Adrenal gland (tissue), 12 donors: ENCODE measurements around the gene NOXA1. TPM values are rescaled to one million over a fixed set of nuclear protein-coding genes. Genes with fewer than 3 reads are reported as not detected.

Experiments used
- DNase-seq, 7 donors: peaks; one replicate each; pipeline ENCODE4 v3.0.0-alpha.2; 2019 to 2020
- H3K27ac ChIP-seq, 5 donors: fragments of 200-600 bp; sonication (generic) in 4 of 5; 1 replicate in 3 of 5; 2 replicates in 2 of 5; pipeline versions ENCODE4 v1.5.1 to v1.8.0; 2016 to 2020; ENCODE audit warnings: mild to moderate bottlenecking in 1 of 5
- H3K27me3 ChIP-seq: fragments of 200-600 bp; 2 replicates; pipeline ENCODE4 v1.8.0; 2021
- H3K36me3 ChIP-seq, 2 donors: fragments of 200-600 bp; replicated peaks in 1 of 2; 1 replicate in 1 of 2; 2 replicates in 1 of 2; pipeline versions ENCODE4 v1.5.1 to v1.8.0; 2018 to 2022
- H3K4me1 ChIP-seq, 2 donors: fragments of 200-600 bp; replicated peaks in 1 of 2; 1 replicate in 1 of 2; 2 replicates in 1 of 2; pipeline versions ENCODE4 v1.5.1 to v1.8.0; 2018 to 2021
- H3K4me3 ChIP-seq, 4 donors: fragments of 200-600 bp; sonication (generic) in 3 of 4; one replicate each; pipeline ENCODE4 v1.5.1; 2016 to 2018
- H3K9me3 ChIP-seq, 3 donors: fragments of 200-600 bp; sonication (generic) in 1 of 3; replicated peaks in 1 of 3; 1 replicate in 2 of 3; 2 replicates in 1 of 3; pipeline versions ENCODE4 v1.5.1 to v1.8.0; 2016 to 2021
- CTCF ChIP-seq, 6 experiments: fragments of 450-650 bp in 4 of 6; fragments of 200-600 bp in 2 of 6; sonication (generic) in 1 of 6; IDR thresholded peaks; 1 replicate in 5 of 6; 2 replicates in 1 of 6; pipeline versions ENCODE4 v1.5.1 to v1.8.0; 2016 to 2021; ENCODE audit warnings: antibody characterized with exemption in 6 of 6, mild to moderate bottlenecking in 2 of 6, moderate library complexity in 1 of 6
- POLR2A ChIP-seq, 2 donors: fragments of 450-650 bp; IDR thresholded peaks; one replicate each; pipeline ENCODE4 v1.6.1; 2017; ENCODE audit warnings: antibody characterized with exemption in 2 of 2, mild to moderate bottlenecking in 2 of 2, moderate library complexity in 1 of 2
- WGBS, 4 donors: extraction: QIAGEN DNeasy Blood & Tissue Kit in 2 of 4; methylation state at CpG; one replicate each; pipeline versions ENCODE4 v1.1.5 to v1.1.7; 2013 to 2017; 5-methylcytosine and 5-hydroxymethylcytosine counted together
- intact Hi-C, 2 donors: fragments of 100-400 bp; cut with DNase I; formaldehyde crosslinking; loops; one replicate each; pipeline versions ENCODE4 v1.14.1 to v1.15.0; 2022 to 2023
- polyA plus RNA-seq, 3 donors: library from polyadenylated mRNA; stranded (reverse); fragments of 200-250 nt in 2 of 3; fragments of 350-450 nt in 1 of 3; fragmentation: Illumina TruSeq in 1 of 3; extraction: RNeasy Lipid Tissue Mini Kit (QIAGEN cat#74804) in 1 of 3; gene quantifications; one replicate each; pipeline ENCODE4 v1.2.3, GENCODE V29; 2013 to 2014
- total RNA-seq, 9 donors: library from RNA; depleted of rRNA in 4 of 9; stranded (reverse); fragments of >200 nt in 4 of 9; fragments of 120-200 nt in 1 of 9; fragmentation: NEBNext Ultra II Directional in 1 of 9; extraction: Animal tissue kit (Norgen Biotek cat#: 25700) in 1 of 9; gene quantifications; one replicate each; pipeline versions ENCODE4 v1.1.0 to v1.2.4, GENCODE V29; 2013 to 2023
- donor health status: healthy with polysubstance abuse.
- donor health status: Bipolar disorder and iron deficiency.
- donor health status: DM: yes; HTN: yes; CAD: no.
- donor health status: DM: no; HTN: no; CAD: no.
- donor health status: DM: no; HTN: no; CAD: no.
- donor health status: DM: yes; HTN: yes; CAD: no.

The NOXA1 gene
- total and polyA plus RNA-seq, 12 donors, result 2.9 to 50.7 (median 9.4) TPM; not detected in 1

DNA sequence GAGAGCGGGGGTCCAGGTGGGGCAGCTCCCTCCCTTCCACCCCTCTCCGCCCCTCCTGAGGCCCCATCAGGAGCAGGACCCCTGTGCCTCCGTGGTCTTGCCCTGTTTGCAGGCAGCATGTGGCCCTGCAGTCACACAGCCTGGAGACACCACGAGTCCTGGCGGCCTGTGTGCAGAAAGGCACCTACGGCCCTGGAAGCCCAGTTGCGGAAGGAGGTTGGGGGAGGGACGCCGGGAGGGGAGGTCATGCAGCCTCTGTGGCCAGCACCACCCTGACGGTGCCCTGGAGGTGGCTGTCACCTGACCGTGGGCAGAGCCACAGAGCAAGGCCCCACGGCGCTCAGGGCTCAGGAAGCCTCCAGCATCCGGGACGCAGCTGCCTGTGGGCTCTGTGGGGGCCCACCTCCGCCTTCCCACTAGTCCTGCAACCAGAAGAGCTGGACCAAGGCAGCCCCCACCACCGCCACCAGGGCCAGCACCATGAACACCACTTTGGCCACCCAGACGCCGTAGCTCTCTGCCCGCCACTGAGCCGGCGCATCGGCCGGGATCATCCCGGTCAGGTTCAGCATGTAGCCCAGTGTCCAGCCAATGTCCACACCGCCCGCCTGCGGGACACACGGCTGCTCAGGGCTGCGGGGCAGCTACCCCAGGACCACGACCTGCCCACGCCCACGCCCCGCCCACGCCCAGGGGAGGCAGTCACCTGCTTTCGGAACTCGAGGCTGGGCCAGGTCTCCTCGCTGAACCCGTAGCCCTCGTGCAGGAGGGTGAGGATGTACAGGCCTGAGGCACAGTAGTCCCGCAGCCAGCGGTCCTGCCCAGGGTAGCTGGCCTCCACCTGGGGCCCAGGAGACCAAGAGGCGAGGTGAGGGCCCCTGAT, 11.5 kb downstream of the NOXA1 start:
- intact Hi-C loops, result no loop called here
- WGBS, 4 donors, result 74 to 86% (median 84%) methylated on average over 11 to 43 of the region's 43 CpGs
- H3K27me3 ChIP-seq, result no peaks in the 10 kb centered on the region

GRCh38 chr9:137435381-137435891, 12.2 kb downstream of the NOXA1 start:
- H3K27ac ChIP-seq, result no peak overlapping the region
- TF ChIP-seq CTCF (IDR thresholded peaks at IDR 0.05) (no peak), POLR2A (IDR thresholded peaks at IDR 0.05) (no peak)
- no peak for DNase-seq
- H3K36me3 ChIP-seq, result no peaks in the 10 kb centered on the region
- no peaks in the 10 kb centered on the region for H3K9me3 ChIP-seq
- no peak overlapping the region for H3K4me3 ChIP-seq
- WGBS, 4 donors, result 60 to 73% (median 71%) methylated on average over 2 to 20 of the region's 20 CpGs
- peaks cover 0 to 9% of the 10 kb centered on the region in 2 donors for H3K4me1 ChIP-seq
- intact Hi-C loops, result no loop called here
- H3K27me3 ChIP-seq, result no peaks in the 10 kb centered on the region

More for the DNA sequence above, 11.5 kb downstream of the NOXA1 start:
- TF ChIP-seq POLR2A (IDR thresholded peaks at IDR 0.05) (no peak), CTCF (IDR thresholded peaks at IDR 0.05) (no peak)
- no peak for DNase-seq
- H3K9me3 ChIP-seq, result no peaks in the 10 kb centered on the region
- H3K36me3 ChIP-seq, result no peaks in the 10 kb centered on the region
- no peak overlapping the region for H3K4me3 ChIP-seq
- H3K4me1 ChIP-seq, result peaks cover 0 to 9% of the 10 kb centered on the region in 2 donors
- no peak overlapping the region for H3K27ac ChIP-seq

DNA sequence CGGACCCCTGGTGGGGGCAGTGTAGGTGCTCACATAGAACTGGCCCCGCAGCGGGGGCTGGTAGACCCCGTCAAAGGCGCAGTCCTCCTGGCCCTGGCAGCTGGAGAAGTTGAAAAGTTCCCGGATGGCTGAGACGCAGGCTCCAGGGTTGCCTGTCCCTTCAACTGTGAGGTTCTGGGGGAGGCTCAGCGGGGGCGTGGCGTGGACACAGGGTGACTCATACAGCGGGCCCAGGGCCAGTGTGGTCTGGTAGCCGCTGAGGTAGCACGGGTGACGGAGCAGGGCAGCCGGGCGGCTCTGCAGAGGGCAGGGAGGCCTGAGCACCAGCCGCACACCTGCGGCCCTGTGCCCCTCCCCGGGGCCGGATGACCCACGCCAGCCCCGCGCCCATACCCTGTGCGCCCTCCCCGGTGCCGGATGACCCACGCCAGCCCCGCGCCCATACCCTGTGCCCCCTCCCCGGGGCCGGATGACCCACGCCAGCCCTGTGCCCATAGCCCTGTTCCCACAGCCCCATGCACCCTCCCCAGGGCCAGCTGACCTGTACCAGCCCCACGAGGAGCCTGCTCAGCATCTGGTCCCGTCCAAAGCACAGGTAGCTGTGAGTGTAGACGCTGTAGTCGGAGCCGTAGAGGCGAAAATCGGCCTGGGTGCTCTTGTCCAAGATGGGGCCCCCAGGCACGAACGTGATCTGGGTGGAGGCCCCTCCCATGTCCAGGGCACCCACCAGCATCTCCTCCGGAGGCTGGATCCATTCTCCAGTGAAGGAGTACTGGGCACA, 13.0 kb downstream of the NOXA1 start:
- peak; percentile 81 to 96 (median 93) for DNase-seq
- Histone ChIP-seq H3K4me1 (peaks cover 0 to 9% of the 10 kb centered on the region in 2 donors), H3K36me3 (no peaks in the 10 kb centered on the region), H3K9me3 (no peaks in the 10 kb centered on the region), H3K27ac (no peak overlapping the region), H3K4me3 (no peak overlapping the region), H3K27me3 (no peaks in the 10 kb centered on the region)
- intact Hi-C loops, result no loop called here
- peak in 1 of 2 donors; percentile 36 for TF ChIP-seq POLR2A (IDR thresholded peaks at IDR 0.05)
- no peak for TF ChIP-seq CTCF (IDR thresholded peaks at IDR 0.05)
- 39 to 68% (median 57%) methylated on average over 10 to 42 of the region's 42 CpGs for WGBS, 4 donors
